GM12892 (cell line): ENCODE results near the gene TFG.

Source experiments
- DNase-seq: peaks from one replicate; pipeline ENCODE4 v3.0.0; 2011; ENCODE audit not compliant: insufficient read length
- FAIRE-seq: peaks from 2 replicates; lab custom pipeline; 2011; peaks lifted over from hg19 to GRCh38; lab: Jason Lieb, UNC
- POLR2A ChIP-seq: IDR thresholded peaks from 2 replicates; pipeline ENCODE4 v1.6.1; 2011; ENCODE audit warnings: low read depth, low read length, control low read depth
- POLR2AphosphoS5 ChIP-seq: IDR thresholded peaks from 2 replicates; pipeline ENCODE4 v1.6.1; 2011; ENCODE audit warnings: low read depth, low read length, control low read depth
- TAF1 ChIP-seq: IDR thresholded peaks from 2 replicates; pipeline ENCODE4 v1.6.1; 2011; ENCODE audit warnings: low read depth, mild to moderate bottlenecking, control low read depth, low read length, borderline replicate concordance

The TFG gene

GRCh38 chr3:100744671-100745070 lies 35.4 kb downstream of the TFG start:
- DNase-seq (no peak), FAIRE-seq (no peak)
- no peak for TF ChIP-seq POLR2A
- TF ChIP-seq POLR2AphosphoS5: no peak
- TF ChIP-seq TAF1: no peak

GRCh38 chr3:100745617-100746016 lies 36.3 kb downstream of the TFG start:
- DNase-seq: no peak

DNA sequence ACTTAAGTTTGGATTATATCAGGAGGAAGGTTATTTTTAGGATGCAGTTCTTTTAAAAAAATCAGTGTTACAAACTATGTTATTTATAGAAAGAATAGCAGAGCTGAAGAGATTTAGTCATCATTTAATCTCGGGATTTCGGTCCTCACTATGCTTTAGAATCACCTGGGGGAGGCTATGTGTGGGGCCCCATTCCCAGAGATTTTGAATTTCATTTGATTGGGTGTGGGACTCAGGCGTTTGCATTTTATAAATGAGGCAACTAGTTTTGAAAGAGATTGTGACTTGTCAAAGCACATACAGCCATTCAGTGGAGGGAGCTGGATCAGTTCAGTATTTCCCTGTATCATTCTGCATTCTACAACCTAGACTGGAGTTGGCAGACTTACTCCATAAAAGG lies 36.8 kb downstream of the TFG start:
- DNase-seq (no peak), FAIRE-seq (no peak)
- TF ChIP-seq POLR2AphosphoS5 (no peak), POLR2A (no peak), TAF1 (no peak)

More at GRCh38 chr3:100745617-100746016, 36.3 kb downstream of the TFG start:
- no peak for TF ChIP-seq TAF1
- TF ChIP-seq POLR2A: no peak
- TF ChIP-seq POLR2AphosphoS5: no peak
- no peak for FAIRE-seq

DNA sequence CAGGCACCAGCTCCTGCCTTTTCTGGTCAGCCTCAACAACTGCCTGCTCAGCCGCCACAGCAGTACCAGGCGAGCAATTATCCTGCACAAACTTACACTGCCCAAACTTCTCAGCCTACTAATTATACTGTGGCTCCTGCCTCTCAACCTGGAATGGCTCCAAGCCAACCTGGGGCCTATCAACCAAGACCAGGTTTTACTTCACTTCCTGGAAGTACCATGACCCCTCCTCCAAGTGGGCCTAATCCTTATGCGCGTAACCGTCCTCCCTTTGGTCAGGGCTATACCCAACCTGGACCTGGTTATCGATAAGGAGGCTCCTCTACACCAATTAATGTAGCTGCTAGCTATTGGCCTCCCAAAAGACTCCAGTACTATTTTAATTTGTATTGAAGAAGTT lies 38.9 kb downstream of the TFG start:
- DNase-seq (no peak), FAIRE-seq (no peak)

DNA sequence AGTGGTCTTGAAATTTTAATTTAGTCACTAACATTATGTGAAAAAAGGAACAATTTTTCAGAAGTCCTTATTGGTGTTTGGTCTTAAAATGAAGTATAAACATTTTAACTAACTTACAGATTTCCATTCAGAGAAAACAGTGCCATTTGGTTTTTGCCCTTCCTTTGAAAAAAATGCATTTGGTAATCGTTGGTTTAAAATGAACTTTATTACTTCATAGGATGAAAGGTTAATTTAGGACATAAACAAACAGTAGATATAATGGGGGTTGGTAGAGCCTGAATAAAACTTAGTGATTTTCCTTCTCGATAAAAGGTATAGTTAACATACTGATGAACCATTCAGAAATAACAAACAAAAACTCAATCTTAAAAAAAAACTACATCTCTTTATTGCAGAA lies 39.7 kb downstream of the TFG start:
- FAIRE-seq (no peak), DNase-seq (no peak)
- TF ChIP-seq POLR2A: no peak
- no peak for TF ChIP-seq POLR2AphosphoS5

More for the DNA sequence above, 38.9 kb downstream of the TFG start:
- TF ChIP-seq POLR2A: no peak
- no peak for TF ChIP-seq POLR2AphosphoS5
- no peak for TF ChIP-seq TAF1

GRCh38 chr3:100753846-100754245 lies 44.6 kb downstream of the TFG start:
- TF ChIP-seq POLR2AphosphoS5 (no peak), POLR2A (no peak), TAF1 (no peak)
- DNase-seq: no peak
- FAIRE-seq: no peak

- DNase-seq: no peak
- TF ChIP-seq TAF1: no peak
- no peak for TF ChIP-seq POLR2A
- no peak for TF ChIP-seq POLR2AphosphoS5
- no peak for FAIRE-seq
Measured at GRCh38 chr3:100754563-100755334, 45.5 kb downstream of the TFG start.

DNA sequence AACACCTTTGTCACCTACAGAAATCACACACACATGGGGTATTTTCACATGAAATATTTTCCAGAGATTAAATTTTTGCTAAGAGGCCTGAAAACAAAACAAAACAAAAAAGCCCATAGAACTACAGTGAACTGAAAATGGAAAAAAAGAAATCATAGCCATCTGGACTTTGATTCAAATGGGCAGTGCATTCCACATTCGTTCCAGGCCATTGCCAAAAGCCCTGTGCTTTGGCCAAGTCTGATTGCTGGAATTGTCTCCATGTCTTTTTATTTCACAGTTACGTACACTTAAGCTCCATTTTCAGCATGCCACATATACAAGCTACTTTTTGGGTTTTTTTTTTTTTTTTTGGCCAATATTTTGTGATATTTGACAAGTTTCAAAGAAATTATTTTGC lies 47.1 kb downstream of the TFG start:
- no peak for TF ChIP-seq POLR2A
- no peak for TF ChIP-seq POLR2AphosphoS5
- no peak for TF ChIP-seq TAF1
- no peak for FAIRE-seq
- DNase-seq: no peak

- no peak for FAIRE-seq
- no peak for DNase-seq
- TF ChIP-seq TAF1 (no peak), POLR2A (no peak), POLR2AphosphoS5 (no peak)
Measured at GRCh38 chr3:100759159-100759558, 49.9 kb downstream of the TFG start.

- DNase-seq (no peak), FAIRE-seq (no peak)
- TF ChIP-seq POLR2AphosphoS5 (no peak), POLR2A (no peak)
Measured at GRCh38 chr3:100759950-100760349, 50.7 kb downstream of the TFG start.

DNA sequence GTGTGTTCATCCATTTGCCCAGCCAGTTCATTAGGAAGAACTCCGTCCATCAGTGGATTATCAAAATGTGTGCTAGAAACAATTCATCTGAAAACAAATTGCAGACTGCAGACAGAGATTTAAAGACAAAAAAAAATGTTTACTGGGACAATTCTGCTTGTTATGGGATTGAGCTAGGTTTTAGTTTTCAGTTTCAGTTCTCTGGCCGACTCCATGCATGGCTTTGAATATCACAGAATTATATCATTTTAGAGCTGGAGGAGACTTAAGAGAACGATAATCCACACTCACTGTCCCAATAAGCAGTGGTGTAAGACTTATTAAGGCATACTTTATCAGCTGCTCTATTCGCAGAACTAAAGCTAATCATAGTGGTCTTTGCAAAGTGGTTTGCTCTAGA lies 51.1 kb downstream of the TFG start:
- no peak for TF ChIP-seq POLR2AphosphoS5
- no peak for TF ChIP-seq POLR2A
- TF ChIP-seq TAF1: no peak
- DNase-seq (no peak), FAIRE-seq (no peak)

DNA sequence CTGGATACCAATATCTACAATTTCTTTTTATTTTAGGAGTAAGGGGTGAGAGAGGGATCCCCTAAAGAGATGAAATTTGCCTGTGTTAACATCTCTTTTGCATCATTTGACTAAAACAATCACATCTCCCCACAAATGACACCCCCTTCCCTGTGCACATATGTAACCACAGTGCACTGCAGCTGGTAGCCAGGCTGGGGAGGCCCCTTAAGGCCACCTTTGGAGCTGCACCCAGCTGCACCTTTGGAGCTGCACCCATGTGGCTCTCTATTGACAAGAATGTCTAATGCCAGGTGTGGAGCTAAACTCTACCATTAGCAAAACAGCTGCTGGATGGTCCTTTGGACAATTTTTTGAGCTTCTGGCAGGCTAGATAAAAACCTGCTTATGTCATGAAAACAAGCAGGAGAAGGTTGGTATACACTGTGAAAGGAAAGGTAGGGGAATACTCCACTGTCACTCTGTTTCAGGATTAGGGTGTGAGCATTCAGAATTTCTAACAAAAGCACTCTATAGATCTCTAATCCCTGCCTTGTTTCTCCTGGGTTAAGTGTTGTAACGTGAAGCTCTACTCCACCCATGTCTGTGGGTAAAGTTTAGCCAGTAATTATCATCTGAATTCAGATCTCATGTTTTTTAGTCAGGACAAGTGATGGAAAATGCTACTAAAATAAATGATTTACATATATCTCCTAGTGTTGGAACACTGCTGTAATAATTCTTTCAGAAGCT lies 52.1 kb downstream of the TFG start:
- DNase-seq (peak; percentile 6), FAIRE-seq (no peak)
- TF ChIP-seq POLR2AphosphoS5 (no peak), POLR2A (no peak), TAF1 (no peak)

GRCh38 chr3:100761951-100762350 lies 52.7 kb downstream of the TFG start:
- FAIRE-seq (no peak), DNase-seq (no peak)
- TF ChIP-seq TAF1 (no peak), POLR2AphosphoS5 (no peak), POLR2A (no peak)
